H9 (cell line): ENCODE data around the gene ZNF296. TPM values are rescaled to one million over a fixed set of nuclear protein-coding genes. Genes with fewer than 3 reads are reported as not detected.
A peak's percentile ranks its signal among the peaks of the same experiment; 100 is the strongest.

ENCODE experiments used
- DNase-seq: peaks from one replicate; pipeline ENCODE4 v3.0.0-alpha.2; 2017
- H2AFZ ChIP-seq: one replicate; pipeline ENCODE4 v1.6.1; 2013; ENCODE audit warnings: mild to moderate bottlenecking, low read length, control low read depth, moderate library complexity
- H2AK5ac ChIP-seq: 2 replicates; pipeline ENCODE4 v1.6.1; 2013; ENCODE audit warnings: low read length, control low read depth, mixed read lengths; ENCODE audit not compliant: insufficient read length
- H2BK120ac ChIP-seq: one replicate; pipeline ENCODE4 v1.6.1; 2013; ENCODE audit warnings: low read depth, mild to moderate bottlenecking, low read length, control low read depth, inconsistent platforms; ENCODE audit not compliant: poor library complexity, severe bottlenecking
- H2BK12ac ChIP-seq: 2 replicates; pipeline ENCODE4 v1.6.1; 2013; ENCODE audit warnings: low read length, control low read depth, mixed read lengths, low read depth; ENCODE audit not compliant: insufficient read length
- H2BK15ac ChIP-seq: 2 replicates; pipeline ENCODE4 v1.6.1; 2013; ENCODE audit warnings: low read depth, low read length, control low read depth
- H2BK20ac ChIP-seq: one replicate; pipeline ENCODE4 v1.6.1; 2013; ENCODE audit warnings: low read depth, mild to moderate bottlenecking, low read length, control low read depth, inconsistent platforms; ENCODE audit not compliant: poor library complexity, severe bottlenecking
- H2BK5ac ChIP-seq: 2 replicates; pipeline ENCODE4 v1.6.1; 2013; ENCODE audit warnings: low read length, control low read depth, mixed read lengths; ENCODE audit not compliant: insufficient read length
- H3K14ac ChIP-seq: 2 replicates; pipeline ENCODE4 v1.6.1; 2013; ENCODE audit warnings: low read length, control low read depth; ENCODE audit not compliant: insufficient read depth
- H3K18ac ChIP-seq: 2 replicates; pipeline ENCODE4 v1.6.1; 2013; ENCODE audit warnings: low read depth, mild to moderate bottlenecking, mixed read lengths, low read length, control low read depth; ENCODE audit not compliant: insufficient read length
- H3K23ac ChIP-seq: 2 replicates; pipeline ENCODE4 v1.6.1; 2013; ENCODE audit warnings: low read length, control low read depth, mixed read lengths, low read depth; ENCODE audit not compliant: insufficient read length
- H3K23me2 ChIP-seq: 2 replicates; pipeline ENCODE4 v1.6.1; 2013; ENCODE audit warnings: low read depth, mild to moderate bottlenecking, mixed read lengths, low read length, control low read depth; ENCODE audit not compliant: insufficient read length, poor library complexity, severe bottlenecking
- H3K27ac ChIP-seq: 2 replicates; pipeline ENCODE4 v1.5.1; 2013; ENCODE audit warnings: low read length, control low read depth, mixed read lengths, low read depth; ENCODE audit not compliant: insufficient read length
- H3K27me3 ChIP-seq: 2 replicates; pipeline ENCODE4 v1.6.1; 2013; ENCODE audit warnings: low read length, control low read depth, inconsistent platforms; ENCODE audit not compliant: insufficient read depth
- H3K4ac ChIP-seq: 2 replicates; pipeline ENCODE4 v1.6.1; 2013; ENCODE audit warnings: low read depth, mild to moderate bottlenecking, control low read depth, inconsistent platforms, low read length, moderate library complexity
- H3K4me1 ChIP-seq: 2 replicates; pipeline ENCODE4 v1.6.1; 2013; ENCODE audit warnings: low read length, control low read depth, inconsistent platforms; ENCODE audit not compliant: insufficient read depth
- H3K4me2 ChIP-seq: 2 replicates; pipeline ENCODE4 v1.6.1; 2013; ENCODE audit warnings: low read length, control low read depth, mixed read lengths; ENCODE audit not compliant: insufficient read length, insufficient read depth
- H3K56ac ChIP-seq: 2 replicates; pipeline ENCODE4 v1.6.1; 2013; ENCODE audit warnings: low read depth, mild to moderate bottlenecking, mixed read lengths, low read length, control low read depth; ENCODE audit not compliant: insufficient read length
- H3K79me1 ChIP-seq: 2 replicates; pipeline ENCODE4 v1.6.1; 2013; ENCODE audit warnings: low read depth, mild to moderate bottlenecking, moderate library complexity, low read length, control low read depth, inconsistent platforms; ENCODE audit not compliant: insufficient read depth, poor library complexity, severe bottlenecking
- H3K79me2 ChIP-seq: 2 replicates; pipeline ENCODE4 v1.6.1; 2013; ENCODE audit warnings: low read length, control low read depth, inconsistent platforms; ENCODE audit not compliant: insufficient read depth
- H3K9ac ChIP-seq: 2 replicates; pipeline ENCODE4 v1.6.1; 2013; ENCODE audit warnings: low read length, control low read depth, mixed read lengths; ENCODE audit not compliant: insufficient read length; ENCODE audit errors: extremely low read depth
- H3K9me3 ChIP-seq: one replicate; pipeline ENCODE4 v1.6.1; 2013; ENCODE audit warnings: low read depth, low read length, inconsistent platforms; ENCODE audit not compliant: control insufficient read depth
- H3T11ph ChIP-seq: one replicate; pipeline ENCODE4 v1.6.1; 2013; ENCODE audit warnings: mild to moderate bottlenecking, low read length, control low read depth, inconsistent platforms
- H4K20me1 ChIP-seq: one replicate; pipeline ENCODE4 v1.6.1; 2013; ENCODE audit not compliant: control insufficient read depth, insufficient read length, insufficient read depth
- H4K5ac ChIP-seq: 2 replicates; pipeline ENCODE4 v1.6.1; 2013; ENCODE audit warnings: low read depth, mild to moderate bottlenecking, mixed read lengths, low read length, control low read depth; ENCODE audit not compliant: insufficient read length
- H4K8ac ChIP-seq: replicated peaks from 2 replicates; pipeline ENCODE4 v1.6.1; 2013; ENCODE audit warnings: low read length, control low read depth, mixed read lengths, low read depth; ENCODE audit not compliant: insufficient read length
- H4K91ac ChIP-seq: 2 replicates; pipeline ENCODE4 v1.6.1; 2013; ENCODE audit warnings: low read depth, mild to moderate bottlenecking, moderate library complexity, mixed read lengths, low read length, control low read depth; ENCODE audit not compliant: insufficient read length
- H3K27ac Mint-ChIP-seq, 3 experiments: 2 replicates in 2 of 3; 3 replicates in 1 of 3; pipeline ENCODE4 v1.8.0; 2020 to 2021; ENCODE audit warnings: mixed read lengths in 3 of 3, mild to moderate bottlenecking in 1 of 3, moderate library complexity in 1 of 3
- H3K27me3 Mint-ChIP-seq: 2 replicates; pipeline ENCODE4 v1.8.0; 2021; ENCODE audit warnings: low read depth, mild to moderate bottlenecking, moderate library complexity, mixed read lengths
- H3K36me3 Mint-ChIP-seq, 3 experiments: 2 replicates in 2 of 3; 3 replicates in 1 of 3; pipeline ENCODE4 v1.8.0; 2020 to 2021; ENCODE audit warnings: low read depth in 3 of 3, mixed read lengths in 3 of 3; ENCODE audit not compliant: insufficient read depth in 1 of 3
- H3K4me1 Mint-ChIP-seq, 2 experiments: 2 replicates each; pipeline ENCODE4 v1.8.0; 2020; ENCODE audit warnings: mixed read lengths in 2 of 2
- H3K4me3 Mint-ChIP-seq, 2 experiments: 2 replicates in 1 of 2; 3 replicates in 1 of 2; pipeline ENCODE4 v1.8.0; 2020 to 2021; ENCODE audit warnings: mild to moderate bottlenecking in 2 of 2, mixed read lengths in 2 of 2, moderate library complexity in 1 of 2
- H3K9me3 Mint-ChIP-seq, 2 experiments: 2 replicates in 1 of 2; 3 replicates in 1 of 2; pipeline ENCODE4 v1.8.0; 2020; ENCODE audit warnings: mild to moderate bottlenecking in 2 of 2, mixed read lengths in 2 of 2, moderate library complexity in 1 of 2
- CTCF ChIP-seq: fragments of 200-600 bp; sonication (generic); conservative IDR thresholded peaks from 3 replicates; pipeline ENCODE4 v1.8.0; 2021; ENCODE audit warnings: antibody characterized with exemption, mild to moderate bottlenecking
- WGBS: extraction: QIAGEN DNeasy Blood & Tissue Kit; methylation state at CpG from one replicate; pipeline ENCODE4 v1.1.7; 2013; ENCODE audit warnings: missing lambda C conversion rate, low lambda C conversion rate, mixed read lengths; ENCODE audit not compliant: insufficient read length; ENCODE audit errors: extremely low coverage; 5-methylcytosine and 5-hydroxymethylcytosine counted together
- total RNA-seq: library from RNA; stranded (reverse); gene quantifications from 2 replicates; pipeline ENCODE4 v1.2.1, GENCODE V29; 2021

Gene ZNF296
- total RNA-seq, 1 experiment from 2014 or later, result 14.8 TPM

DNA sequence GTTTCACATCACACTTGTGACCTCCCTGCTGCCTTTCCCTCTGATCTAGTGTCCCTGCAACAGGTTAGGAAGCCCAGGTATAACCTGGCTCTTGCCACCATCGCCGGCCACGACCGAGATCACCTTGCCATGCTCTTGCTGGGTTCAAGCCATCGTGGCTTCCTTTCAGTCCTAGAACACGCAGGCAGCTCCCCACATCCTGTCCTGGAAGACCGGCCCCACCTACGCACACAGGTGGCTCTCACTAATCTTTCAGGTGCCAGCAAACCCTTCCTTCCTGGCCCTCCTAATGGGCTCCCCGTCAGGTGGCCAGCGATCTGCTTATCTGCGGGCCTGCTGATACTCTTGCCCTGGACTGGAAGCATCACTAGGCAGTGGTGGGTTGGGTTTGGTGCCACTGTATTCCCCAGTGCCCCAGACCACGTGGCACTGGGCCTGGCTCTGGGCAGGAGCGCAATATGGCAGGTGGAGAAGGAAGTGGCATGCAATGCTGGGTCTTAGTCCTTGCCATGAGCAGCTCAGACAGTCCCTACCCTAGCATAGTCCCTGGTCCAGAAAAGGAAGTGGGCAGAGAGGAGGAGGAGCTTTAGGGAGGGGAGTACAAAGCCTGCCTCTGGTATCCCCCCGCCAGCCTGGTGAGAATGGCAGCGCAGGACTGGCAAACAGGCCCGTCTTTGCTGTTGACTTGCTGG is 28.5 kb upstream of the ZNF296 start:
- Histone ChIP-seq H4K20me1 (no peaks in the 10 kb centered on the region), H3K27me3 (no peaks in the 10 kb centered on the region), H2AK5ac (no peak overlapping the region), H3K79me2 (peaks cover 22% of the 10 kb centered on the region), H3K4me2 (no peak overlapping the region), H4K5ac (no peak overlapping the region), H3K14ac (no peak overlapping the region; the same call in 1 of the 2 replicates), H2AFZ (no peak overlapping the region), H3K79me1 (no peaks in the 10 kb centered on the region), H3K56ac (no peak overlapping the region), H3K9ac (no peak overlapping the region), H2BK12ac (no peak overlapping the region), H3K23ac (no peak overlapping the region), H3K27ac (no peak overlapping the region), H3K4me1 (no peaks in the 10 kb centered on the region; the same call in 1 of the 2 replicates), H3K23me2 (no peaks in the 10 kb centered on the region), H3K9me3 (no peaks in the 10 kb centered on the region), H2BK120ac (no peak overlapping the region), H3T11ph (no peak overlapping the region), H3K18ac (no peak overlapping the region), H4K8ac (no peak overlapping the region), H4K91ac (no peak overlapping the region), H2BK5ac (no peak overlapping the region), H2BK15ac (no peak overlapping the region), H3K4ac (no peak overlapping the region), H2BK20ac (no peak overlapping the region)
- no CpG with 5 or more reads among the region's 16 CpGs for WGBS
- Mint-ChIP-seq H3K4me1 (peaks cover 49 to 52% of the 10 kb centered on the region in 2 experiments), H3K27ac (peak overlapping the region; percentile 41 to 58 (median 46); a peak in 6 of 7 replicates), H3K27me3 (no peaks in the 10 kb centered on the region), H3K36me3 (peaks cover 4 to 6% (median 4%) of the 10 kb centered on the region in 3 experiments; a peak in 3 of 7 replicates), H3K4me3 (peak overlapping the region in 1 of 2 experiments; percentile 7; a peak in 1 of 5 replicates), H3K9me3 (no peaks in the 10 kb centered on the region)
- no peak for DNase-seq
- TF ChIP-seq CTCF, result no peak
